Bronchial epithelial cell (primary cell): ENCODE measurements around the gene ATP1B1. TPM values are rescaled to one million over a fixed set of nuclear protein-coding genes. Genes with fewer than 3 reads are reported as not detected.
A peak's percentile ranks its signal among the peaks of the same experiment; 100 is the strongest.

ENCODE experiments used
- DNase-seq: peaks from one replicate; pipeline ENCODE4 v3.0.0-alpha.2; 2010; ENCODE audit warnings: low read depth
- FAIRE-seq: peaks from 2 replicates; lab custom pipeline; 2011; peaks lifted over from hg19 to GRCh38; lab: Jason Lieb, UNC
- H3K27me3 ChIP-seq: 2 replicates; pipeline ENCODE4 v1.5.1; 2011; ENCODE audit warnings: low read length; ENCODE audit not compliant: control insufficient read depth, insufficient read depth
- H3K36me3 ChIP-seq: 2 replicates; pipeline ENCODE4 v1.5.1; 2011; ENCODE audit warnings: low read length; ENCODE audit not compliant: control insufficient read depth, insufficient read depth
- H3K4me3 ChIP-seq: 2 replicates; pipeline ENCODE4 v1.5.1; 2011; ENCODE audit warnings: mild to moderate bottlenecking, low read depth, low read length, control low read depth
- total RNA-seq: library from RNA; depleted of rRNA; stranded (reverse); fragments of >200 nt; gene quantifications from 2 replicates; pipeline ENCODE4 v1.2.1, GENCODE V29; 2014
- TF ChIP-seq, protein P1 (sequence below): IDR thresholded peaks from 2 replicates; pipeline ENCODE4 v1.5.1; 2011; ENCODE audit warnings: mild to moderate bottlenecking, moderate library complexity, low read length, control low read depth, inconsistent platforms; ENCODE audit not compliant: insufficient read depth, severe bottlenecking

Gene ATP1B1
- total RNA-seq, 1 donor from 2014 or later = 49.0 TPM

DNA sequence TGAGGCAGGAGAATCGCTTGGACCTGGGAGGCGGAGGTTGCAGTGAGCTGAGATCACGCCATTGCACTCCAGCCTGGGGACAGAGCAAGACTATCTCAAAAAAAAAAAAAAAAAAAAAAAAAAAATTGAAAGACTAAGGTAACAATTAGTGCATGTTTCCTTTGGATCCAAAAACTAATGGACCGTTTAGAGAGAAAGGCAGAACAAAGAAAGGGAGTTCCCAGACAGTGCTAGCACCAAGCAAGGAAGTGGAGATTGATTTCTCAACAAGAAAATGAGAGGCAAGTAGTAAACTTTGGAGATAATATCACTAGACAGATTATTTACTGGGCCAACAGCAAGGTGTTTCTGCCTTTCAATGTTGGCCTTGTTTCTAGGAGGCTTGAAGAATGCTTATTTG lies 24.2 kb downstream of the ATP1B1 start:
- DNase-seq (no peak), FAIRE-seq (no peak)
- TF ChIP-seq, protein P1, sequence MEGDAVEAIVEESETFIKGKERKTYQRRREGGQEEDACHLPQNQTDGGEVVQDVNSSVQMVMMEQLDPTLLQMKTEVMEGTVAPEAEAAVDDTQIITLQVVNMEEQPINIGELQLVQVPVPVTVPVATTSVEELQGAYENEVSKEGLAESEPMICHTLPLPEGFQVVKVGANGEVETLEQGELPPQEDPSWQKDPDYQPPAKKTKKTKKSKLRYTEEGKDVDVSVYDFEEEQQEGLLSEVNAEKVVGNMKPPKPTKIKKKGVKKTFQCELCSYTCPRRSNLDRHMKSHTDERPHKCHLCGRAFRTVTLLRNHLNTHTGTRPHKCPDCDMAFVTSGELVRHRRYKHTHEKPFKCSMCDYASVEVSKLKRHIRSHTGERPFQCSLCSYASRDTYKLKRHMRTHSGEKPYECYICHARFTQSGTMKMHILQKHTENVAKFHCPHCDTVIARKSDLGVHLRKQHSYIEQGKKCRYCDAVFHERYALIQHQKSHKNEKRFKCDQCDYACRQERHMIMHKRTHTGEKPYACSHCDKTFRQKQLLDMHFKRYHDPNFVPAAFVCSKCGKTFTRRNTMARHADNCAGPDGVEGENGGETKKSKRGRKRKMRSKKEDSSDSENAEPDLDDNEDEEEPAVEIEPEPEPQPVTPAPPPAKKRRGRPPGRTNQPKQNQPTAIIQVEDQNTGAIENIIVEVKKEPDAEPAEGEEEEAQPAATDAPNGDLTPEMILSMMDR = no peak

DNA sequence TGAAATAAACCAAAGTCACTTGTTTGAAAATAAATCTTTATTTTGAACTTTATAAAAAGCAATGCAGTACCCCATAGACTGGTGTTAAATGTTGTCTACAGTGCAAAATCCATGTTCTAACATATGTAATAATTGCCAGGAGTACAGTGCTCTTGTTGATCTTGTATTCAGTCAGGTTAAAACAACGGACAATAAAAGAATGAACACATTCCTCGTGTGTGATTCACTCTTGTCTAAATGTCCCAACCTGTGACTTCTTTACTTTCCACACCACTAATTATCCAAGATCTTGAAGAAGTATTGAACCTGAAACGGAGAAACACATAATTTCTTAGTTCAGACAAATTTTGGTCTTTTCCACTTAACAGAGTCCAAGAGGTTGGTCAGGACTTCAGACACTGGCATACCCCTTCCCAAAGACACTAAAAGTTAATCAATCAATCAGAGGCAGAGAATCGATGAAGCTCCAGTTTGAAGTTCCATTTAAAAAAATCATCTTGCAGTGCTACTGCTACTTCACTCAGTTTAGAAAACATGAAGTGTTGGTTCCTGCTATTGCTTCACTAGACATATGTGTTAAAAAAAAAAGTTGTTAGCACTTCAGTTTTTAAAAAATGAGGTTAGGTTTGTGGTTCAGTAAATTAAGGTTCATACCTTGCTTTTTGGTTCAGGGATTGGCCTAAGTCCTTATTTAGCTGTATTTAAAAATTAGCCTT lies 26.2 kb downstream of the ATP1B1 start:
- H3K4me3 ChIP-seq = no peak overlapping the region
- no peak for FAIRE-seq

More for the DNA sequence above, 24.2 kb downstream of the ATP1B1 start:
- peaks cover 6% of the 10 kb centered on the region for H3K36me3 ChIP-seq
- H3K27me3 ChIP-seq = no peaks in the 10 kb centered on the region
- no peak overlapping the region for H3K4me3 ChIP-seq

DNA sequence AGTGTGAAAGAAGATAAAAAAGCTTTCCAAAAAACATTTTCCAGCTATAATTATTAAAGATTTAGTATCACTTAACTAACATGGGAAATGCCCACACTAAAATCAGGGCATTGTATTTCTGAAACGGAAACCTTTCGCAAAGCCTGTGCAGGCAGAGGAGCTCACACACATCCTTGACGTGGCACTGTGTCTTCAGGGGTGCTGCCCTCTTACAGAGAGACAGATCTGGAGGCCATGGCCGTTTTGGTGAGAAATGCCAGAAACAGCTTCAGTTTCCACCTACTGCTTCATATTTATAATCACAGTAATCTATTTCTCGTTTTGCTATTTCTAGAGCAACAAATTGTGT lies 26.7 kb downstream of the ATP1B1 start:
- no peak overlapping the region for H3K4me3 ChIP-seq
- FAIRE-seq = no peak

More for the DNA sequence above, 26.2 kb downstream of the ATP1B1 start:
- TF ChIP-seq, protein P1 = no peak
- no peaks in the 10 kb centered on the region for H3K27me3 ChIP-seq
- DNase-seq = peak; percentile 63
- no peaks in the 10 kb centered on the region for H3K36me3 ChIP-seq

DNA sequence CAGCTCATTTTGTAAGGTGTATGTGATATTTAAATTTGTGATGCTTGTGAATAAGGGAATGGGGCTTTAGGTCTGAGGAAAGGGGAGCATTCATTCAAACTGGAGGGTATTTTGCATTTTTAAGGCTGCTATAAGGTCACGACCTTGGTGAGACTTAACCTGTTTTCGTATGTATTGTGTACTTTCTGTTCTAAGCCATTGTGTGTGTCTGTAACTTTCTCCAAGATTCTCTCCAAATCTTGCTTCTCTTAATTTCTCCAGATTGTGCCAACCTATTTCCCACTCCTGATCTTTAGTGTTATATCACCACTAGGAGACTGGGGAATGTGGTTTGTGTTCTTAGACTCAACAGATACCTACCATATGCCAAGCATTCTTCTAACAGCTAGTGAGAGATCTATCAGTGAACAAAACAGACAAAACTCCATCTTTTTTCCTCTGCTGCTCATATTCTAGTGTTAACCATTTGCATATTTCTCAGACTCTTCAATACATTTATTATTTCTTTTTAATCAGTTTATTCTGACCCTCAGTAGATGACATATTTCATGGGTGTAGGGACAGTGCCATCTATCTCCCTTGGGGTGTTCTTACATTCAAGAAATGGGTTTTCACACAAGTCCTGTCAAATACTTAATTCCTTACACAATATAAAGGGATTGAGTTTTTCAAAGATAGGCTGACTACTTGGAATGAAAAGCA lies 27.5 kb downstream of the ATP1B1 start:
- TF ChIP-seq, protein P1 = peak; percentile 16
- H3K4me3 ChIP-seq = no peak overlapping the region
- no peaks in the 10 kb centered on the region for H3K36me3 ChIP-seq
- no peak for FAIRE-seq
- no peaks in the 10 kb centered on the region for H3K27me3 ChIP-seq
- DNase-seq = peak; percentile 31

More for the DNA sequence above, 26.7 kb downstream of the ATP1B1 start:
- TF ChIP-seq, protein P1 = no peak
- Histone ChIP-seq H3K27me3 (no peaks in the 10 kb centered on the region), H3K36me3 (no peaks in the 10 kb centered on the region)
- DNase-seq = no peak

DNA sequence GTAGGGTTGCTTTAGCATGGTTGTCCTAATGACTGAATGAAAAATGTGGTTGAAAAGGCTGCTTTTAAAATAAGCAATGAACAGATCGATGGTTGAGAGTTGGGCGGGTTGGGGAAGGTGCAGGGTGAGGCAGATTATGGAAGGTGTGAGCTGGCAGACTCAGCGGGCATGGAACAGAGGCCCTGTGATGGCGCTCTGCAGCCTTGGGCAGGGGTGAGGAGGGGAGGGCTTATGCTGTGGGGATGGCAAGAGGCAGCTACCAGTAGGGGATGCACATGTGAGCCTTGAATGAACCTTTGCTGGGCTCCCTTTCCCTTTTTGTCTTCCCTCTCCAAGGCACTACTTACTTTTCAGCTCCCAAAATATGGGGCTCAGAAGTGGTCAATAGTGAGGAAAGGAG lies 30.9 kb downstream of the ATP1B1 start:
- FAIRE-seq (no peak), DNase-seq (no peak)
- no peak overlapping the region for H3K4me3 ChIP-seq
- H3K27me3 ChIP-seq = no peaks in the 10 kb centered on the region
- no peaks in the 10 kb centered on the region for H3K36me3 ChIP-seq
- TF ChIP-seq, protein P1 = no peak
